HG03097 (cell line): ENCODE measurements around the gene PTPN23.
"Not testable (repeated sequence)": the region's sequence is repeated elsewhere in the genome, so short reads cannot be mapped to it uniquely, and the experiment has no call there.

ENCODE experiments used
- ATAC-seq: cut with Tn5 transposase; IDR thresholded peaks from one replicate; pipeline ENCODE4 v1.9.1; 2021; ENCODE audit not compliant: unreplicated experiment, low FRiP score

The PTPN23 gene

DNA sequence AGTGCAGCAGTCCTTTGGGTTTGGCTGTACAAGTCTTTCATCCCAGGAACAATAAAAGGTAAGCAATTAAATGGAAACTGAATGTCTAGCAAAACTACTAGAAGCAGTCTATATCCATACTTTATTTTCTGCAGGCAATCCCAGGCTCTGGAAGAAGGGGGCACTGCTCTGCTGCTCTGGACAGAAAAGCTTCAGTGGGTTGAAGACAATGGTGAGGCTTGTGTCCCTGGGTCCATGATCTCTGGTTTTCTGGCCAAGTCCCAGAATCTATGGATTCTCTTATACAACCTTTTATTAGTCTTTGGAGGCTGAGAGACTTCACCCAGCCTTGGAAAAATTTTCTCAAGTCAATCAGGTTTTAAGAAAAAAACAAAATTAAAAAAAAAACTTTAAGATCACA lies 59.3 kb downstream of the PTPN23 start:
- ATAC-seq = no peak

DNA sequence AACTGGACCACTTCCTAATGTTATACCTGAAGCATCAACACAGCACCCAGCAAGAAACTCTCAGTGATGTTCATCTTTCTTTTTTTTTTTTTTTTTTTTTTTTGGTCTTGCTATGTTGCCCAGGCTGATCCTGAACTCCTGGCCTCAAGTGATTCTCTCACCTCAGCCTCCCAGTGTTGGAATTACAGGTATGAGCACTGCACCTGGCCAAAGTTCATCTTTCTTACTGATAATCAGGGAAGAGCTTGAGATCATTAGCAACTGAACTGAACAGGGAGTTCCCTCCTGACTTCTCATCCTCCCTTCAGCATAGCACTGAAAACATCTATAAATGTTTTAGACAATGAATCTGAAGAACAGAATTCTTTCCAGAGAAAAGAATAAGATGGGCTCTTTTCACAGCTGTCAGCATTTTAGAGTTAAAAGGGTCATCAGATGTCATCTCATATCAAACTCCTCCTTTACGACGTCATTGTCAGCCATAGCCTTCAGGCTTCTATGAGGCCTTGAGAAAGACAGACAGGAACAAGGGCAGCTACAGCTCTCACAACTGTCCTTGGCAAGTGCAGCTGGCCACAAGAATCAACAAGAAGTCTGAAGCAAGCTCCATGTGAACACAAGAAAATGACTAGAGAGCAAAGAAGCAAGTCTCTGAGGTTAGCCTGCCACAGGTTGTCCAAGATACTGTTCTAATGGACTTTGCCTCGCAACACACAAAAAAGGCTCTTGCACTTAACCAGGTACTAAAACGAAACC lies 61.2 kb downstream of the PTPN23 start:
- no peak for ATAC-seq

DNA sequence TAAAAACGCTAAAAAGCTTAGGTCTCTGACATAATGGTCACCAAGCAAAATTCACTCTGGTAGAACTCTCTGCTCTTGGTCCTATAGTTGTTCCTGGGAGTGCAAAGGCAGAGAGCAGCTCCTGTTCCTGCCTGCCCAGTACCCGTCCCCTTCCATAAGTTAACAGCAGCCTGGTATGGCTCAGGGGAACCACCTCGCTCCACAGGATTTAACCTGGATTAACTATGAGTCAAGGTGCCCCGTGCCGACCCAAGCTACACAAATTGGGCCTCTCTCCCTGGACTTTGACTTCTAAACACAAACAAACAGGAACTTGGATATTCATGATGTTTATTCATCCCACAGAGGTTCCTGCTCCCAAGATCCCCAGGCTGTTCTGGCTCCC lies 62.8 kb downstream of the PTPN23 start:
- no peak for ATAC-seq

DNA sequence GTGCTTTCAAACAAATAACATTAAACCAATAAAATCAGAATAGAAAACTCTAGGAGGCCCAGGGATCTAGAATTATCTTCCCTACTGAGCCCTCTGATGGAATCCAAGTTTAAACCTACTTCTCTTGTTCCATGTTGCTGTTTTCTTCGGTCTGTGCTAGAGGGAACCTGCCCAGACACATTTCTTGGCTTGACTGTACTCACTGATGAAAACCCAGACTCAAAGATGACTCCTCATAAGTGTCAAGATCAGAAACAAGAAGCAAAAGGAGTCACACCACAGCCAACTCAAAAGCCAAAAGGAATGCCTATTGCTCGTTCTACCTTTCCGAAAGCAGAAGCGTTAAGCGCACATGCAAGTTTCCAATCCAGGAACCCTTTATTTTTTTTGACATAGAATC lies 63.3 kb downstream of the PTPN23 start:
- no peak for ATAC-seq

DNA sequence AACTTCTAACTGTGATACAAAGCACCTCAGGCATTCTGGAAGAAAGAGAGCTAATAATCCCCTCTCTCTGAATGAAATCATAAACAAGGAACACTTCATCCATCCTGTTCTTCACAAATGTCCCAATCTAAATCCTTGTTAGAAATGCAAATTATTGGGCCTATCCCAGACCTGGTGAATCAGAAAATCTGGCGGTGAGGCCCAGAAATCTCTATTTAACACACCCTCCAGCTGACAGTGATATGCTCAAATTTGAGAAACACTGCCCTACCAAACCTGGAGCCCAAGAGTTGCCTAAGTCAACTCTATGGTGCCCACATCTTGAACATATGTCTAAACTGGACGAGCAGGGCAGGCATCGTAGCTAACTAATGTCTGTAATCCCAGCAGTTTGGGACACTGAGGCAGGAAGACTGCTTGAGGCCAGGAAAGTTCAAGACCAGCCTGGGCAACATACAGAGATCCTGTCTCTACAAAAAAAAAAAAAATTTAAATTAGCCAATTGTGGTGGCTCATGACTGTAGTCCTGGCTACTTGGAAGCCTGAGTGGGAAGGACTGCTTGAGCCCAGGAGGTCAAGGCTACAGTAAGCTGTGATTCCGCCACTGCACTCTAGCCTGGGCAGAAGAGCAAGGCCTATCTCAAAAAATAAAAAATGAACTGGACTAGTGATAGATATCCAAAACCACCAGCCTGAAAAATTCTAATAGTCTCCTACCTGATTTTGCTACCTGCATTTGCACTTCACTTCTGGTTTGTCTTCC lies 71.8 kb downstream of the PTPN23 start:
- no peak for ATAC-seq

DNA sequence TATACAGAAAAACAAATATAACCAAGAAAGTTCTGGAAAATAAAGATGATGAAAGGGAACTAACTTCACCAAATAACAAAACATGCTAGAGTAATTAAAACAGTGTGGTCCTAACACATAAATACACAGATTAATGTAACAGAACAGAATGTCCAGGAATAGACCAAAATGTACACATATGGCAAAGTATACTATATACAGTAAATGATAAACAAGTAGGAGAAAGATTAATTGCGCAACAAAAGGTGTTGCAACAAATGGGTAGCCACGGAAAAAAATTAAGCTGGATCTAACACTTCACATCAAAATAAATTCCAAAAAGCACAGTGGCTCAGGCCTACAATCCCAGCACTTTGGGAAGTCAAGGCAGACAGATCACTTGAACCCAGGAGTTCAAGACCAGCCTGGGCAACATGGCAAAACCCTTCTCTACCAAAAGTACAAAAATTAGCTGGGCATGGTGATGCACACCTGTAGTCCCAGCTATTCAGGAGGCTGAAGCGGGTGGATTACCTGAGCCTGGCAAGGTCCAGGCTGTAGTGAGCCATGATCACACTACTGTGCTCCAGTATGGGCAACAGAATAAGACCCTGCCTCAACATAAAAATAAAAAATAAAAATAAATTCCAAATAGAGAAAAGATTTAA lies 75.1 kb downstream of the PTPN23 start:
- no peak for ATAC-seq

DNA sequence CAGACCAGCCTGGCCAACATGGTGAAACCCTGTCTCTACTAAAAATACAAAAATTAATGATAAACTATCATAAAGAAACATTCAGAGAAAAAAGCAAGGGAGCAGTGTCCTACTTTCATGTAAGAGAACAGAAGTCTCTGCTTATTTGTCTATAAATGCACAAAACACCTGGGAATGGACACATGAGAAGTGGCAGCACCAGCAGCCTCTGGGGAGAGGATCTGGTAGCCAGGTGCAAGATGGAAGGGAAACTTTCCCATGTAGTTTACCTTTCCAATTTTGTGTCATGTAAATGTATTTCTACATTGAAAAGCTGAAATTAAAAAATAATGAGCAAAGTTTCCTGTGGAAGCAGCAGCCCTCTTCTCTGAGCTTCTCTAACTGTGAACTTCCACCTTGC lies 76.2 kb downstream of the PTPN23 start:
- no peak for ATAC-seq

DNA sequence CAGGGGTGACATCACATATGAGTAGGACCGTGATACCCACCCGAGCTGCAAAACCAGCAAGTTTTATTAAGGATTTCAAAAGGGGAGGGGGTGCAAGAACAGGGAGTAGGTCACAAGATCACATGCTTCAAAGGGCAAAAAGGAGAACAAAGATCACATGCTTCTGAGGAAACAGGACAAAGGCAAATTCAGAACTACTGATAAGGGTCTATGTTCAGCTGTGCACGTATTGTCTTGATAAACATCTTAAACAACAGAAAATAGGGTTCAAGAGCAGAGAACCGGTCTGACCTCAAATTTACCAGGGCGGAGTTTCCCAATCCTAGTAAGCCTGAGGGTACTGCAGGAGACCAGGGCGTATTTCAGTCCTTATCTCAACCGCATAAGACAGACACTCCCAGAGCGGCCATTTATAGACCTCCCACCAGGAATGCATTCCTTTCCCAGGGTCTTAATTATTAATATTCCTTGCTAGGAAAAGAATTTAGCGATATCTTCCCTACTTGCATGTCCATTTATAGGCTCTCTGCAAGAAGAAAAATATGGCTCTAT lies 78.8 kb downstream of the PTPN23 start:
- not testable (repeated sequence) for ATAC-seq
